NCI-H345 (cell line): ENCODE measurements around the gene RPUSD4.

Experiments
- DNase-seq: peaks from one replicate; lab custom pipeline; 2025; lab: John Stamatoyannopoulos, UW

RPUSD4 gene

GRCh38 chr11:126212089-126212660 lies 725 bp upstream of the RPUSD4 start:
- DNase-seq = no peak

GRCh38 chr11:126210871-126211235 lies 597 bp downstream of the RPUSD4 start:
- no peak for DNase-seq

- DNase-seq = no peak
Measured at GRCh38 chr11:126207896-126208295, 3.6 kb downstream of the RPUSD4 start.

GRCh38 chr11:126205359-126205758 lies 6.1 kb downstream of the RPUSD4 start:
- no peak for DNase-seq

GRCh38 chr11:126202646-126203359 lies 8.6 kb downstream of the RPUSD4 start:
- no peak for DNase-seq

GRCh38 chr11:126198648-126199047 lies 12.8 kb downstream of the RPUSD4 start:
- DNase-seq = no peak

GRCh38 chr11:126197277-126197939 lies 14.0 kb downstream of the RPUSD4 start:
- DNase-seq = no peak

- no peak for DNase-seq
Measured at GRCh38 chr11:126195119-126195518, 16.3 kb downstream of the RPUSD4 start.

- peak; percentile 38 for DNase-seq
Measured at GRCh38 chr11:126194121-126194543, 17.3 kb downstream of the RPUSD4 start.

- no peak for DNase-seq
Measured at GRCh38 chr11:126193038-126193478, 18.4 kb downstream of the RPUSD4 start.

GRCh38 chr11:126192361-126192760 lies 19.1 kb downstream of the RPUSD4 start:
- no peak for DNase-seq

GRCh38 chr11:126191379-126192073 lies 19.9 kb downstream of the RPUSD4 start:
- DNase-seq = no peak

GRCh38 chr11:126190792-126191191 lies 20.7 kb downstream of the RPUSD4 start:
- no peak for DNase-seq

- DNase-seq = no peak
Measured at GRCh38 chr11:126189109-126189929, 22.1 kb downstream of the RPUSD4 start.

GRCh38 chr11:126188332-126189108 lies 22.9 kb downstream of the RPUSD4 start:
- DNase-seq = no peak

GRCh38 chr11:126186708-126187529 lies 24.5 kb downstream of the RPUSD4 start:
- peak; percentile 49 for DNase-seq

- no peak for DNase-seq
Measured at GRCh38 chr11:126186025-126186698, 25.3 kb downstream of the RPUSD4 start.

GRCh38 chr11:126185259-126186024 lies 26.0 kb downstream of the RPUSD4 start:
- DNase-seq = no peak
